Stomach (tissue), 4 donors: ENCODE results near the gene G6PD.
"Not testable (repeated sequence)": the region's sequence is repeated elsewhere in the genome, so short reads cannot be mapped to it uniquely, and the experiment has no call there.

Experiments
- CTCF ChIP-seq, 7 experiments: fragments of 450-650 bp in 4 of 7; fragments of 200-600 bp in 3 of 7; sonication (generic) in 3 of 7; IDR thresholded peaks; one replicate each; pipeline ENCODE4 v1.5.1; 2016 to 2019; ENCODE audit warnings: antibody characterized with exemption in 7 of 7, control low read depth in 2 of 7, mild to moderate bottlenecking in 1 of 7
- EP300 ChIP-seq: sonication (generic); formaldehyde crosslinking; IDR thresholded peaks from one replicate; pipeline ENCODE4 v1.6.1; 2017; ENCODE audit warnings: antibody characterized with exemption
- POLR2A ChIP-seq, 4 donors: fragments of 450-650 bp; IDR thresholded peaks; one replicate each; pipeline ENCODE4 v1.6.1; 2016; ENCODE audit warnings: antibody characterized with exemption in 4 of 4, control low read depth in 2 of 4, mild to moderate bottlenecking in 1 of 4, moderate library complexity in 1 of 4

GRCh38 chrX:154552112-154552806, 5.6 kb upstream of the G6PD start:
- not testable (repeated sequence) for TF ChIP-seq EP300; POLR2A (IDR thresholded peaks at IDR 0.05); CTCF (IDR thresholded peaks at IDR 0.05)
